GM12891 (cell line): ENCODE data around the gene ZNF799.
A peak's percentile ranks its signal among the peaks of the same experiment; 100 is the strongest.
"Not testable (repeated sequence)": the region's sequence is repeated elsewhere in the genome, so short reads cannot be mapped to it uniquely, and the experiment has no call there.

Source experiments
- DNase-seq: peaks from one replicate; pipeline ENCODE4 v3.0.0; 2011; ENCODE audit warnings: low spot score; ENCODE audit not compliant: insufficient read length
- FAIRE-seq: peaks from 2 replicates; lab custom pipeline; 2011; peaks lifted over from hg19 to GRCh38; lab: Jason Lieb, UNC
- PAX5 ChIP-seq: IDR thresholded peaks from 2 replicates; pipeline ENCODE4 v1.6.1; 2011; ENCODE audit warnings: low read length, moderate library complexity, mild to moderate bottlenecking; ENCODE audit not compliant: insufficient read depth, severe bottlenecking
- POLR2A ChIP-seq: IDR thresholded peaks from 2 replicates; pipeline ENCODE4 v1.6.1; 2011; ENCODE audit warnings: low read depth, low read length, control low read depth
- POLR2AphosphoS5 ChIP-seq: IDR thresholded peaks from 2 replicates; pipeline ENCODE4 v1.6.1; 2011; ENCODE audit warnings: low read depth, low read length, control low read depth
- POU2F2 ChIP-seq: IDR thresholded peaks from 2 replicates; pipeline ENCODE4 v1.6.1; 2011; ENCODE audit warnings: low read depth, mild to moderate bottlenecking, control low read depth, low read length, moderate library complexity
- SPI1 ChIP-seq: IDR thresholded peaks from 2 replicates; pipeline ENCODE4 v1.6.1; 2011; ENCODE audit warnings: low read depth, low read length, control low read depth
- TAF1 ChIP-seq: IDR thresholded peaks from 2 replicates; pipeline ENCODE4 v1.6.1; 2011; ENCODE audit warnings: low read depth, low read length, control low read depth

The ZNF799 gene

DNA sequence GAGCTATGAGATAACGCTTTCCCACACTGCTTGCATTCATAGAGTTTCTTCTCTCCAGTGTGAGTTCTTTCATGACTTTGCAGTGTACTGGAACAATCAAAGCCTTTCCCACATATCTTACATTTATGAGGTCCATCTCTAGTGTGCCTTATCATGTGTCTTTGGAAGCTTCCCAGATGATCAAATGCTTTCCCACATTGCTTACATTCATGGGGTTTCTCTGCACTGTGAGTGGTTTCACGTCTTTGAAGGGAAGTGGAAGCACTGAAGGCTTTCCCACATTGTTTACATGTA is 20.7 kb downstream of the ZNF799 start:
- no peak for DNase-seq
- TF ChIP-seq POU2F2: no peak
- no peak for TF ChIP-seq PAX5
- TF ChIP-seq POLR2A: no peak
- TF ChIP-seq SPI1: no peak
- no peak for TF ChIP-seq TAF1
- no peak for TF ChIP-seq POLR2AphosphoS5
- no peak for FAIRE-seq

DNA sequence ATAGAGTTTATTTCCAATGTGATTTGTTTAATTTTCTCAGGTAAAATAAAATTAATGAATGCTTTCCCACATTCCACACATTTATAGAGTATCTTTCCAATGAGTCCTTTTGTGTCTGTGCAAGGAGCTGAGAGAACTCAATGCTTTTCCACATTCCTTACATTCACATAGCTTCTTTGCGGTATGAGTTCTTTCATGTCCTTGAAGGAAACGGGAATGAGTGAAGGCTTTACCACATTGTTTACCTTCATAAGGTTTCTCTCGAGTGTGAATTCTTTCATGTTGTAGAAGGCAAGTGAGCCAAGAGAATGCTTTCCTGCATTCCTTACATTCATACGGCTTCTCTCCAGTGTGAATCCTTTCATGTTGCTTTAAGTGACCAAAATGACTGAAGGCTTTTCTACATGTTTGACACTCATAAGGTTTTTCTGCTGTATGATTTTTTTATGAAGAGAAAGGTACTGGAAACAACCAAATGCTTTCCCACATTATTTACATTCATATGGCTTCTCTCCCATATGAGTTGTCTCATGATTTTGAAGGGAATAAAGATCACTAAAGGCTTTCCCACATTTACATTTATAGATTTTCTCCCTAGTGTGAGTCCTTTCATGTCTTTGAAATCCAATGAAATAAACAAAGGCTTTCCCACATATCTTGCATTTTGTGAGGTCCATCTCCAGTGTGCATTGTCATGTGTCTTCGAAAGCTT is 21.2 kb downstream of the ZNF799 start:
- no peak for DNase-seq
- FAIRE-seq: no peak
- TF ChIP-seq PAX5: no peak
- no peak for TF ChIP-seq POU2F2
- TF ChIP-seq POLR2A: no peak

DNA sequence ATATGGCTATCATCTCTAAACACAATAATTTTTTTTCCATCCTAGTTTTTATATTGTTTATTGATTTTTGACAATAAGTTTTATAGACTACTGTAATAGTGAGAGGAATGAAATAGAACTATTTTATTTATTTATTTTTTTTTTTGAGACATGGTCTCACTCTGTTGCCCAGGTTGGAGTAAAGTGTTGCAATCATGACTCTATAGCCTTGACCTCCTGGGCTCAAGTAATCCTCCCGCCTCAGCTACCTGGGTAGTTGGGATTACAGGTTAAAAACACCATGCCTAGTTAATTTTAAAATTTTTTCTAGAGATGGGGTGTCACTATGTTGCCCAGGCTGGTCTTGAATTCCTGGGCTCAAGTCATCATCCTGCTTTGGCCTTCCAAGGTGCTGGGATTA is 27.0 kb downstream of the ZNF799 start:
- DNase-seq: no peak
- FAIRE-seq: no peak
- TF ChIP-seq TAF1 (no peak), SPI1 (no peak), POLR2AphosphoS5 (no peak), POU2F2 (no peak), PAX5 (no peak), POLR2A (no peak)

DNA sequence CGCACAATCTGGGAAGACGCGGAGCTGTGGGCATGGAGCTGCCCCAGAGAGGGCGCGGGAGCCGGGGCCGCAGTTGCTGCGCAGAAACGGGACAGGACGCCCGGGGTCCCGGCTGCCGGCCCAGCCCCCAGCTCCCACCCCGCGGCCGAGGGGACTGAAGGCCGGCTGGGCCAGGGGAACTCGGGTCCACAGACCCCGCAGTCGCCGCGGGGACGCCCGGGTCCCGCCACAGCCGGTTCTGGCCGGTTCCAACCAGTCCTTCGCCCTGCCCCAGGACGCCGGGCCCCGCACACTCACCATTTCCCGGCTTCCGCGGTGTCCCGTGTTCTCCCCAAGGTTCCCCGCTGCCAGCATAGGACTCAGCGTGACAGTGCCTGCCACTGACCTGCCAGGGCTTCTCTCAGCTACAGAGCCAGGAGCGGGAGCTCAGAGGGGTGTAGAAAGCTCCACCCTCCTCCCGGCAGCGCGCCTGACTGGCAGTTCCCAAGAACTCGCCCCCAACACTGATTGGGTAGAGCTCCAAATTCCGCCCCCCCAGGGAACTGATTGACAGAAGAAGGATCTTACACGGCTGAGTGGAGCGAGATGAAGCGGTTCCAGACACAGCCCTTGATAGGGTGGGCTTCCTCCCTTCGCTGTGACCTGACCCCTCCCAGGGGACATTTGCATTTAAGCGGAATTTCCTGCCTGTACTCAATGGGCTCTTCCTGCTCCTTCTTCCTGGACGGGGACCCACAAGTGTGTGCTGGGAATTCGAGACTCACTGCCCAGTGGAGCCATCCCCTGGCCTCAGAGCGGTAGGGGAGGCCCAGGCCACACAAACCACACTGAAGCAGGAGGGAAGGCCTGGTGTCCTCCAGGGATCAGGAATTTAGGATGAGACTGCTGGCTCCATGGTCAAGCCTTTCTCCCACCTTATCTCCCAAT is 35.6 kb downstream of the ZNF799 start, which contains the start of gene ZNF442:
Gene ZNF442 (minus strand): TSS at position 448 of the 927 bp plus-strand sequence. CDS start 2,052 bp downstream, outside the sequence.
- no peak for TF ChIP-seq SPI1
- peak; percentile 71 for TF ChIP-seq POLR2A
- TF ChIP-seq PAX5: no peak
- peak; percentile 52; the same call in 1 of the 2 replicates for TF ChIP-seq TAF1
- DNase-seq (peak; percentile 86), FAIRE-seq (peak; percentile 94)

DNA sequence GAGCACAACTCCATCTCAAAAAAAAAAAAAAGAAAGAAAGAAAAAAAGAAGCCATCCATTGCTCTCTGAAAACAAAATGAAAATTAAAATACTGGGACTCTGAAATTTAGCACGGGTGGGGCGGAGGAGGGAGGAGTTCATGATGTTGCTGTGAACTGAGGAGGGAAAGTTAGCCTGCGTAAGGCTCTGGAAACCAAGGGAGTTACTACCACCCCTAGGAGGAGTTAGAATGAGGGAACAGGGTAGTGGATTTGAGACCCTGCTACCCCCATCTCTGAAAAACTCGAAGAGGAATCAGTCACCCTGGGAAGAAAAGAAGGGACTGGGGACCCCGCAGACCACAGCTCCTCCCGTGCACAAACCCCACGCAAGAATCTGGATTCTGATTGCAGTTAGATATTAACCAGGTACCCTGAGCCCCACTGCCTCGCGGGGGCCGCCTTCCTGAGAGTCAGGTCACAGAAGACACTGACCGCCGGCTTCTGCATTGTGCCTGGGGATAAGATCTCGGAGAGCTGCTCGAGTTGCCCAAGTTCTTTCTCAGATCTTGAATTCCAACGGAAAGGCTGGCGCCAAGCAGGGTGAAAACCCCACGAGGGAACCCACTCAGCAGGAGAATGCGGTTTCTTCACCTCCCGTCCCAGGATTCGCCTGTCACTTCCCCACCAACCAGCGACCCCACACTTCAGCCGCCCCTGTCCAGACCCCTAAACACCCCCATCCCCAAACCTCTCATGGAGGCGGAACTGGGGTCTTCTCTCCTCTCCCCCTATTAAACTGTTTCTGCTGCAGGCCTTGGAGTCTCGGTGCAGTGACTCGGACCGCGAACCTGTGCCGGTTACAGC is 36.5 kb downstream of the ZNF799 start:
- FAIRE-seq (no peak), DNase-seq (no peak)
- TF ChIP-seq SPI1 (no peak), POLR2A (no peak), PAX5 (no peak), TAF1 (no peak), POLR2AphosphoS5 (no peak), POU2F2 (no peak)

DNA sequence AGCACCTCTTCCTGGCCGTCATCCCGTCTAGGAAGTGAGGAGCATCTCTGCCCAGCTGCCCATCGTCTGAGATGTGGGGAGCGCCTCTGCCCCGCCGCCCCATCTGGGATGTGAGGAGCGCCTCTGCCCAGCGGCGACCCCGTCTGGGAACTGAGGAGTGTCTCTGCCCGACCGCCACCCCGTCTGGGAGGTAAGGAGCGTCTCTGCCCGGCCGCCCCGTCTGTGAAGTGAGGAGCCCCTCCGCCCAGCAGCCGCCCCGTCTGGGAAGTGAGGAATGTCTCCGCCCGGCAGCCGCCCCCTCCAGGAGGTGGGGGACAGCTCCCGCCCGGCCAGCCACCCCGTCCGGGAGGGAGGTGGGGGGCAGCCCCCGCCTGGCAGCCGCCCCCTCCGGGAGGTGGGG is 38.8 kb downstream of the ZNF799 start:
- not testable (repeated sequence) for DNase-seq, FAIRE-seq

DNA sequence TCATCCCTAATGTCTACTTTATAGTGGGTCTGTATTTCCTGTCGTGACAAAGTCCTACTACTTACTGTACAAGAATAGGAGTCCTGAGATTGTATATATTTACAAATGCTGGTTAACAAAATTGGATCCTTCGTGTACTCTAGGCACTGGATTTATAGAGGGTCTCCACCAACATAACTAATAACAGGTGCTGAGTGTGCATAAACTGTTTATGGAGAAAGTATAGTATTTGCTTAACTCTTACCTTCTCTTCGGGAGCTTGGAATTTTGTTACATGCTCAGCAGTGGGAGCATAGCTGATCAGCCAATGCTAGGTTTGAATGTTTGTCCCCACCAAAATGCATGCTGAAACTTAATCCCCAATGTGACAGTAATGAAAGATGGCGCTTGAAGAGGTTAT is 47.7 kb downstream of the ZNF799 start:
- TF ChIP-seq PAX5: no peak
- no peak for TF ChIP-seq TAF1
- no peak for TF ChIP-seq POLR2A
- no peak for TF ChIP-seq SPI1
- no peak for TF ChIP-seq POU2F2
- no peak for FAIRE-seq
- no peak for DNase-seq

DNA sequence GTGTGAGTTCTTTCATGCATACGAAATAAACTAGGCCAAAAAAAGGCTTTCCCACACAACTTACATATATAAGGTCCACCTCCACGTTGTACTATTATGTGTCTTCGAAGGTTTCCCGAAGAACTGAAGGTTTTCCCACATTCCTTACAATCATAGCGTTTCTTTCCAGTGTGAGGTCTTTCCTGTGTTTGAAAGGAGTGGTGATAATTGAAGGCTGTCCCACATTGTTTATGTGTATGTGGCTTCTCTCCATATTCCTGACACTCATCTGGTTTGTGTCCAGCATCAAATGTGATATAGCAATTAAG is 50.2 kb downstream of the ZNF799 start:
- no peak for DNase-seq
- FAIRE-seq: no peak
- no peak for TF ChIP-seq PAX5
- TF ChIP-seq POLR2A: no peak
- no peak for TF ChIP-seq POLR2AphosphoS5
- no peak for TF ChIP-seq TAF1
- no peak for TF ChIP-seq POU2F2
- TF ChIP-seq SPI1: no peak

DNA sequence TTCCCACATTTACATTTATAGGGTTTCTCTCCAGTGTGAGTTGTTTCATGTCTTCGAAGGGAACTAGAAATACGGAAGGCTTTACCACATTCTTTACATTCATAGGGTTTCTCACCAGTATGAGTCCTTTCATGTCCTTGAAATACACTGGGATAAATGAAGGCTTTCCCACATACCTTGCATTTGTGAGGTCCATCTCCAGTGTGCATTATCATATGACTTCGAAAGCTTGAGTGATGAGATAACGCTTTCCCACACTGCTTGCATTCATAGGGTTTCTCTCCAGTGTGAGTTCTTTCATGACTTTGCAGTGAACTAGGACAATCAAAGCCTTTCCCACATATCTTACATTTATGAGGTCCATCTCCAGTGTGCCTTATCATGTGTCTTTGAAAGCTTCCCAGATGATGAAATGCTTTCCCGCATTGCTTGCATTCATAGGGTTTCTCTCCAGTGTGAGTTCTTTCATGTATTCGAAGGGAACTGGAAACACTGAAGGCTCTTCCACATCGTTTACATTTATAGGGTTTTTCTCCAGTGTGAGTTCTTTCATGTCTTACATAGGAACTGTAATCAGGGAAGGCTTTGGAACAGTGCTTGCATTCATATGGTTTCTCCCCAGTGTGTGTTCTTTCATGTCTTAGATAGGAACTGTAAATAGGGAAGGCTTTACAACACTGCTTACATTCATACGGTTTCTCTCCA is 50.7 kb downstream of the ZNF799 start:
- DNase-seq (no peak), FAIRE-seq (no peak)
- TF ChIP-seq POLR2A (no peak), POLR2AphosphoS5 (no peak), PAX5 (no peak), SPI1 (no peak), POU2F2 (no peak), TAF1 (no peak)
